ENCODE measurements around the gene ZDHHC9. TPM values are rescaled to one million over a fixed set of nuclear protein-coding genes. Genes with fewer than 3 reads are reported as not detected.
A peak's percentile ranks its signal among the peaks of the same experiment; 100 is the strongest.

Gene ZDHHC9
- total RNA-seq (10 to 100 TPM in 6 of 7 donors, 1 to 10 TPM in 1; 8.9 to 27.8 (median 16.6) TPM), polyA plus RNA-seq (10 to 100 TPM in 1 of 2 donors, 1 to 10 TPM in 1; 8.3 to 34.6 TPM)
- long read RNA-seq, donor 1, full-length matches to known transcripts: 72 of 95 reads
- long read RNA-seq, donor 1, partial matches to known transcripts: 6 of 95 reads
- long read RNA-seq, donor 1, other reads (novel, unspliced or antisense): 17 of 95 reads
- long read RNA-seq, donor 2, full-length matches to known transcripts: 5 of 5 reads
- long read RNA-seq, donor 2, partial matches to known transcripts: 0 of 5 reads
- long read RNA-seq, donor 2, other reads (novel, unspliced or antisense): 0 of 5 reads
- long read RNA-seq, donor 3, full-length matches to known transcripts: 23 of 30 reads
- long read RNA-seq, donor 3, partial matches to known transcripts: 3 of 30 reads
- long read RNA-seq, donor 3, other reads (novel, unspliced or antisense): 4 of 30 reads

DNA sequence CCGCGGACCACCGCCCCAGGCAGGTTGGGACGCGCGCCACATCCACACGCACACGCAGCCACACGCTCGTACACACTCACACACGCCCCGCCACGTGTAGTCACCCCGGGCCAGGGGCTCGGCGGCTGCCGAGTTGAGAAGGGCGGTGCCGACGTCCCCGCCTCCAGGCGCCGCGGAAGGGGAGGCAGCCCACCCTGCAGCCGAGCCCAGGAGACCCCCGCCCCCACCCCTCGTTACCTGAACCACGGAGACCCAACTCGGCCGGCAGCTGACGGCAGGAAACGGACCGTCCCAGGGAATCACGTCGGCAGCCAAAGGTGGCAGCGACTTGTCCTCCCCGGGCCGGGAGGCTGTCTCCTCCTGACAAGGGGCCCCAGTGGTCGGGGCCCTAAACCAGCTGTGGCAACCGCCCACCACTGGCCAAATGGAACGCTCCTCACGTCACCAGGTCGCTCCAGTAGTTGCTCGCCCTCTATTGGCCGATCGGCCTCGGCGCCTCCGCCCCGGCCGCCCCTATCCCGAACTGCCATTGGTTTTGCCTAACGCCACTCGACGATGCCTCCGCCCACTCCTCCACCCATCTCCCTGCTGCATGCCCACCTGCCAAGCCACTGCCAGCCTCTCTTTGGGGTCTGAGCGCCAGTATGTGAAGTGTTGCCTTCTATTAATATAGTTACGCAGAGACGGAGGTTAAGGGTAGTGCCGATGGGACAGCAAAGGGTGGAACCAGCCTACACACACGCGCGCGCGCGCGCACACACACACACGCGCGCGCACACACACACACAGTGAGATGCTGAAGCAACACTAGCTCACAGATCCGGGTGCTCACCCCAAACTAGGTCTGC is at the start of gene ZDHHC9:
Gene ZDHHC9 (minus strand): TSS at position 428 of the 848 bp plus-strand sequence. CDS start 1,941 bp downstream, outside the sequence.
- Histone ChIP-seq H3K36me3 (no peaks in the 10 kb centered on the region), H3K4me1 (ENCODE audit: insufficient read depth) (peaks cover 3% of the 10 kb centered on the region), H3K9me3 (no peaks in the 10 kb centered on the region), H3K4me3 (peak within 1 kb of the TSS; percentile 65), H3K27ac (peak within 1 kb of the TSS in 1 of 2 donors; percentile 36), H3K27me3 (no peaks in the 10 kb centered on the region)
- intact Hi-C loops (cut with DNase I): no loop called here
- peak; percentile 81 to 91 (median 89) for DNase-seq
- TF ChIP-seq, protein P1, sequence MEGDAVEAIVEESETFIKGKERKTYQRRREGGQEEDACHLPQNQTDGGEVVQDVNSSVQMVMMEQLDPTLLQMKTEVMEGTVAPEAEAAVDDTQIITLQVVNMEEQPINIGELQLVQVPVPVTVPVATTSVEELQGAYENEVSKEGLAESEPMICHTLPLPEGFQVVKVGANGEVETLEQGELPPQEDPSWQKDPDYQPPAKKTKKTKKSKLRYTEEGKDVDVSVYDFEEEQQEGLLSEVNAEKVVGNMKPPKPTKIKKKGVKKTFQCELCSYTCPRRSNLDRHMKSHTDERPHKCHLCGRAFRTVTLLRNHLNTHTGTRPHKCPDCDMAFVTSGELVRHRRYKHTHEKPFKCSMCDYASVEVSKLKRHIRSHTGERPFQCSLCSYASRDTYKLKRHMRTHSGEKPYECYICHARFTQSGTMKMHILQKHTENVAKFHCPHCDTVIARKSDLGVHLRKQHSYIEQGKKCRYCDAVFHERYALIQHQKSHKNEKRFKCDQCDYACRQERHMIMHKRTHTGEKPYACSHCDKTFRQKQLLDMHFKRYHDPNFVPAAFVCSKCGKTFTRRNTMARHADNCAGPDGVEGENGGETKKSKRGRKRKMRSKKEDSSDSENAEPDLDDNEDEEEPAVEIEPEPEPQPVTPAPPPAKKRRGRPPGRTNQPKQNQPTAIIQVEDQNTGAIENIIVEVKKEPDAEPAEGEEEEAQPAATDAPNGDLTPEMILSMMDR (IDR thresholded peaks at IDR 0.05): no peak
- TF ChIP-seq EP300 (IDR thresholded peaks at IDR 0.05) (no peak), POLR2A (IDR thresholded peaks at IDR 0.05) (peak; percentile 28)
- 38 to 45% (median 41%) methylated on average over 69 to 72 of the region's 72 CpGs for WGBS, 3 donors

DNA sequence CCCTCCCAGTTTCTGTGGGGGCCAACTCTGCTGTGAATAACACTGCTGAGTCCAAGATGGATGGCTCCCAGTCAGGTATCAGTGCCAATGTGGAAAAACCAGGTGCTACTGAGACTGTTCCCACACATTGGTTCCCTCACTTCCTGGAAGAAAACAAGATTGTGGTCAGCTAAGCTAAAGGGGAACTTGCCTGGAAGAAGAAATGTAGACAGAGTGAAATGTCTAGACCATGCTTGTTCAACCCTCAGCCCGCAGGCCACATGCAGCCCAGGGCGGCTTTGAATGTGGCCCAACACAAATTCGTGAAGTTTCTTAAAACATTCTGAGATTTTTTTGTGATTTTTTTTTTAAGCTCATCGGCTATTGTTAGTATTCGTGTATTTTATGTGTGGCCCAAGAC is 33.7 kb upstream of the ZDHHC9 start:
- H3K4me3 ChIP-seq: no peak overlapping the region
- no peaks in the 10 kb centered on the region for H3K9me3 ChIP-seq
- H3K27ac ChIP-seq: no peak overlapping the region
- no peaks in the 10 kb centered on the region for H3K36me3 ChIP-seq
- H3K4me1 ChIP-seq (ENCODE audit: insufficient read depth): no peaks in the 10 kb centered on the region
- no peaks in the 10 kb centered on the region for H3K27me3 ChIP-seq
- DNase-seq: no peak
- 82 to 88% (median 85%) methylated on average over 5 of the region's 5 CpGs for WGBS, 3 donors
- TF ChIP-seq EP300 (IDR thresholded peaks at IDR 0.05) (no peak), POLR2A (IDR thresholded peaks at IDR 0.05) (no peak)
- TF ChIP-seq, protein P1 (IDR thresholded peaks at IDR 0.05): no peak
- intact Hi-C loops (cut with DNase I): no loop called here

DNA sequence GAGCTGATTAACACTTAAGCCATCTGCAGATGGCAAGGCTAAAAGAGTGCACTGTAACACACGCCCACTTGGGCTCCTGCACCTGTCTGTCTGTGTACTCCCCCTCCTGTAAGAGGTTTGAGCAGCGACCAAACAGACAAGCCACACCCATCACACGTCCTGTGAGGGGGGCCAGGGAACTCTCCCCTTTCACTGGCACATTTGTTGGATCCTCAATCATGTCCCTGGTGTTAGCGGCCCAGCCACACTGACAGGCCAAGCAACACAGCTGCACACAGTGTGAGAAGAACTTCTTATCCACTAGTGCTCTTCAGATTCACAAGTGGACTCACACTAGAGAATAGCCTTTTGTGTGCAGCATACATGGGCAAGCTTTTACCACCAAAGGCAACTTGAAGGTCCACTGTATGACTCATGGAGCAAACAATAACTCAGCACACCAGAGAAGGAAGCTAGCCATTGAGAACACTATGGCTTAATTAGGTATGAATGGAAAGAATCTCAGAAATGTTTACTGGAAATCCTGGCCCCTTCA is 33.2 kb upstream of the ZDHHC9 start:
- Histone ChIP-seq H3K36me3 (no peaks in the 10 kb centered on the region), H3K4me3 (no peak overlapping the region), H3K27ac (no peak overlapping the region), H3K4me1 (ENCODE audit: insufficient read depth) (no peaks in the 10 kb centered on the region), H3K9me3 (no peaks in the 10 kb centered on the region), H3K27me3 (no peaks in the 10 kb centered on the region)
- no peak for DNase-seq
- intact Hi-C loops (cut with DNase I): no loop called here
- TF ChIP-seq, protein P1 (IDR thresholded peaks at IDR 0.05): no peak
- TF ChIP-seq POLR2A (IDR thresholded peaks at IDR 0.05) (no peak), EP300 (IDR thresholded peaks at IDR 0.05) (no peak)
- 43 to 55% (median 51%) methylated on average over 4 of the region's 4 CpGs for WGBS, 3 donors

DNA sequence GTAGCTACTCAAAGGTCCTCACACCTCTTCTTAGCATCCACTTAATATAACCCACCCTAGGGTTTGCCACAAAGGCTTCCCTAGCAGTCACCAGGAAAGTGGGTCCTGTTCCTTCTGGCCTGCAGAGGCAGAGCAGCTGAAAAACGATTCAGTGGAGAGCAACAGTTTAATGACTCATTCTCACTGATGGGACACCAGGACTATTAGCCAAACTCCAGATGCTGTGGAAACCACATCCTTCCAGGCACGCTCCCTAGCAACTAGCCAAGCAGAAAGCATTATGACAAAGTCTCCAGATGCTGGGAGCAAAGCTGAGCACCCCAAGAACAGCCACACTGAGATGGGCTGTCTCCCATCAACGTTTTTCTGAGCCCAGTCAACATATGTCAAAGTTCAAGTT is 32.0 kb upstream of the ZDHHC9 start:
- TF ChIP-seq POLR2A (IDR thresholded peaks at IDR 0.05) (no peak), EP300 (IDR thresholded peaks at IDR 0.05) (no peak)
- TF ChIP-seq, protein P1 (IDR thresholded peaks at IDR 0.05): no peak
- WGBS, 3 donors: 14 to 29% (median 25%) methylated on average over 3 of the region's 3 CpGs
- intact Hi-C loops (cut with DNase I): no loop called here
- DNase-seq: no peak
- H3K27me3 ChIP-seq: no peaks in the 10 kb centered on the region
- no peaks in the 10 kb centered on the region for H3K36me3 ChIP-seq
- H3K27ac ChIP-seq: no peak overlapping the region
- no peaks in the 10 kb centered on the region for H3K9me3 ChIP-seq
- H3K4me1 ChIP-seq (ENCODE audit: insufficient read depth): no peaks in the 10 kb centered on the region
- H3K4me3 ChIP-seq: no peak overlapping the region

All from ovary (tissue), 10 donors.